WTC11 (cell line): ENCODE measurements around the gene TIE1.

Source experiments
- CTCF ChIP-seq: fragments of 200-600 bp; IDR thresholded peaks from 2 replicates; pipeline ENCODE4 v1.8.0; 2022; ENCODE audit warnings: antibody characterized with exemption
- ESRRA ChIP-seq: sonication (generic); formaldehyde crosslinking; IDR thresholded peaks from 2 replicates; pipeline ENCODE4 v1.8.1; 2022; ENCODE audit warnings: mild to moderate bottlenecking, missing genetic modification reagents, borderline replicate concordance
- JAZF1 ChIP-seq: fragments of 250-450 bp; sonication (Bioruptor Pico); IDR thresholded peaks from 2 replicates; pipeline ENCODE4 v1.9.0; 2021; ENCODE audit warnings: moderate library complexity, mild to moderate bottlenecking, inconsistent platforms
- MAX ChIP-seq: sonication (generic); formaldehyde crosslinking; IDR thresholded peaks from 2 replicates; pipeline ENCODE4 v1.8.0; 2022; ENCODE audit warnings: mild to moderate bottlenecking, missing genetic modification reagents
- USF1 ChIP-seq: sonication (generic); formaldehyde crosslinking; IDR thresholded peaks from 2 replicates; pipeline ENCODE4 v1.8.0; 2022; ENCODE audit warnings: mild to moderate bottlenecking, missing genetic modification reagents
- ZNF423 ChIP-seq: fragments of 250-450 bp; sonication (Bioruptor Pico); IDR thresholded peaks from 2 replicates; pipeline ENCODE4 v2.1.2; 2022; ENCODE audit warnings: mild to moderate bottlenecking, moderate library complexity

- no peak for TF ChIP-seq CTCF
- TF ChIP-seq ZNF423 (CRISPR knock-in tag), result no peak
- no peak for TF ChIP-seq USF1 (CRISPR knock-in tag)
- TF ChIP-seq MAX (CRISPR knock-in tag), result no peak
- no peak for TF ChIP-seq JAZF1
- no peak for TF ChIP-seq ESRRA (CRISPR knock-in tag)
Observed at GRCh38 chr1:43370564-43370963, 69.8 kb downstream of the TIE1 start.
